A673 (cell line): ENCODE measurements around the gene SEBOX. TPM values are rescaled to one million over a fixed set of nuclear protein-coding genes. Genes with fewer than 3 reads are reported as not detected.

Source experiments
- BruUV-seq: library from RNA; stranded (reverse); fragments of 400-500 nt; replicated peaks from 2 replicates; lab custom pipeline; 2021; lab: Mats Ljungman, UMichigan
- CTCF ChIA-PET: fragments of 300-600 bp; sonication (Branson Sonifier 250); formaldehyde crosslinking; loops from one replicate; lab custom pipeline; 2022; ENCODE audit warnings: antibody characterized with exemption; lab: Charles Lee
- POLR2A ChIA-PET: fragments of 300-600 bp; sonication (Branson Sonifier 250); formaldehyde crosslinking; loops from one replicate; lab custom pipeline; 2022; ENCODE audit warnings: antibody characterized with exemption; ENCODE audit not compliant: low non-redundant PET; lab: Charles Lee
- DNase-seq: peaks from one replicate; pipeline ENCODE4 v3.0.0-alpha.2; 2015; ENCODE audit warnings: low spot score
- H3K27ac ChIP-seq: fragments of 200-600 bp; sonication (generic); 2 replicates; pipeline ENCODE4 v1.5.1; 2016; ENCODE audit warnings: mixed run types, low read depth, mild to moderate bottlenecking, mixed read lengths, antibody characterized with exemption, low read length; ENCODE audit not compliant: poor library complexity, severe bottlenecking
- H3K27me3 ChIP-seq: fragments of 200-600 bp; sonication (generic); replicated peaks from 2 replicates; pipeline ENCODE4 v1.6.1; 2017; ENCODE audit warnings: mixed run types, low read depth, mild to moderate bottlenecking, mixed read lengths, antibody characterized with exemption, low read length; ENCODE audit not compliant: insufficient read depth, poor library complexity
- H3K36me3 ChIP-seq: fragments of 200-600 bp; sonication (generic); 2 replicates; pipeline ENCODE4 v1.6.1; 2016; ENCODE audit warnings: mixed run types, mild to moderate bottlenecking, mixed read lengths, antibody characterized with exemption, low read length; ENCODE audit not compliant: insufficient read depth, poor library complexity, severe bottlenecking
- H3K4me1 ChIP-seq: fragments of 200-600 bp; sonication (generic); 2 replicates; pipeline ENCODE4 v1.6.1; 2017; ENCODE audit warnings: mixed run types, mild to moderate bottlenecking, mixed read lengths, antibody characterized with exemption, low read length; ENCODE audit not compliant: insufficient read depth, poor library complexity, severe bottlenecking
- H3K4me3 ChIP-seq: fragments of 200-600 bp; sonication (generic); 2 replicates; pipeline ENCODE4 v1.5.1; 2016; ENCODE audit warnings: low read depth, mixed run types, mild to moderate bottlenecking, mixed read lengths, low read length; ENCODE audit not compliant: poor library complexity, severe bottlenecking
- H3K9me3 ChIP-seq: fragments of 200-600 bp; sonication (generic); 2 replicates; pipeline ENCODE4 v1.6.1; 2016; ENCODE audit warnings: mixed run types, low read depth, mild to moderate bottlenecking, mixed read lengths, antibody characterized with exemption, low read length; ENCODE audit not compliant: poor library complexity, severe bottlenecking
- CTCF ChIP-seq: fragments of 300-800, 200-600 bp; sonication (generic); conservative IDR thresholded peaks from 2 replicates; pipeline ENCODE4 v1.5.1; 2017; ENCODE audit warnings: low read depth, mild to moderate bottlenecking, antibody characterized with exemption, low read length, moderate library complexity, mixed read lengths
- EZH2 ChIP-seq: fragments of 200-600 bp; sonication (generic); IDR thresholded peaks from 2 replicates; pipeline ENCODE4 v1.6.1; 2017; ENCODE audit warnings: borderline replicate concordance, low read depth, mild to moderate bottlenecking, mixed read lengths, antibody characterized with exemption, low read length; ENCODE audit not compliant: poor library complexity, severe bottlenecking
- intact Hi-C: fragments of 100-400 bp; cut with micrococcal nuclease; formaldehyde crosslinking; loops from one replicate; pipeline ENCODE4 v1.10.0; 2022; ENCODE audit not compliant: unreplicated experiment
- total RNA-seq: library from RNA; stranded (reverse); gene quantifications from 2 replicates; pipeline ENCODE4 v1.2.3, GENCODE V29; 2021

SEBOX gene
- total RNA-seq, 1 experiment from 2014 or later, result not detected

- H3K27me3 ChIP-seq, result no peaks in the 10 kb centered on the region
- intact Hi-C loops, result no loop called here
- ChIA-PET POLR2A (no interaction called here), CTCF (no interaction called here)
- no peak for TF ChIP-seq CTCF
- no peak for TF ChIP-seq EZH2
- H3K4me3 ChIP-seq, result no peak overlapping the region
- H3K9me3 ChIP-seq, result no peaks in the 10 kb centered on the region
- no TSS peak for BruUV-seq
- peaks cover 20% of the 10 kb centered on the region for H3K36me3 ChIP-seq
- no peak for DNase-seq
- H3K4me1 ChIP-seq, result no peaks in the 10 kb centered on the region
- no peak overlapping the region for H3K27ac ChIP-seq
Observed at GRCh38 chr17:28385406-28385805, 20.4 kb upstream of the SEBOX start.

GRCh38 chr17:28385037-28385400 lies 20.0 kb upstream of the SEBOX start:
- POLR2A ChIA-PET, result no interaction called here

GRCh38 chr17:28384281-28385036 lies 19.5 kb upstream of the SEBOX start:
- POLR2A ChIA-PET, result no interaction called here
- no peaks in the 10 kb centered on the region for H3K27me3 ChIP-seq
- BruUV-seq, result no TSS peak
- H3K4me1 ChIP-seq, result no peaks in the 10 kb centered on the region
- CTCF ChIA-PET, result no interaction called here
- intact Hi-C loops, result no loop called here
- no peak overlapping the region for H3K27ac ChIP-seq
- H3K9me3 ChIP-seq, result no peaks in the 10 kb centered on the region
- peaks cover 11% of the 10 kb centered on the region for H3K36me3 ChIP-seq
- no peak for DNase-seq
- H3K4me3 ChIP-seq, result no peak overlapping the region
- TF ChIP-seq EZH2, result no peak

More at GRCh38 chr17:28385037-28385400, 20.0 kb upstream of the SEBOX start:
- H3K27me3 ChIP-seq, result no peaks in the 10 kb centered on the region
- H3K4me1 ChIP-seq, result no peaks in the 10 kb centered on the region
- intact Hi-C loops, result no loop called here
- CTCF ChIA-PET, result no interaction called here
- H3K4me3 ChIP-seq, result no peak overlapping the region
- BruUV-seq, result no TSS peak
- no peak for TF ChIP-seq CTCF
- no peak for TF ChIP-seq EZH2
- no peaks in the 10 kb centered on the region for H3K9me3 ChIP-seq
- DNase-seq, result no peak
- H3K36me3 ChIP-seq, result peaks cover 16% of the 10 kb centered on the region
- H3K27ac ChIP-seq, result no peak overlapping the region
